GM18517 (cell line): ENCODE measurements around the gene UTS2R.
A peak's percentile ranks its signal among the peaks of the same experiment; 100 is the strongest.
"Not testable (repeated sequence)": the region's sequence is repeated elsewhere in the genome, so short reads cannot be mapped to it uniquely, and the experiment has no call there.

Experiments used
- ATAC-seq: cut with Tn5 transposase; IDR thresholded peaks from one replicate; pipeline ENCODE4 v1.9.1; 2021; ENCODE audit warnings: mild to moderate bottlenecking, moderate library complexity; ENCODE audit not compliant: unreplicated experiment

UTS2R gene

DNA sequence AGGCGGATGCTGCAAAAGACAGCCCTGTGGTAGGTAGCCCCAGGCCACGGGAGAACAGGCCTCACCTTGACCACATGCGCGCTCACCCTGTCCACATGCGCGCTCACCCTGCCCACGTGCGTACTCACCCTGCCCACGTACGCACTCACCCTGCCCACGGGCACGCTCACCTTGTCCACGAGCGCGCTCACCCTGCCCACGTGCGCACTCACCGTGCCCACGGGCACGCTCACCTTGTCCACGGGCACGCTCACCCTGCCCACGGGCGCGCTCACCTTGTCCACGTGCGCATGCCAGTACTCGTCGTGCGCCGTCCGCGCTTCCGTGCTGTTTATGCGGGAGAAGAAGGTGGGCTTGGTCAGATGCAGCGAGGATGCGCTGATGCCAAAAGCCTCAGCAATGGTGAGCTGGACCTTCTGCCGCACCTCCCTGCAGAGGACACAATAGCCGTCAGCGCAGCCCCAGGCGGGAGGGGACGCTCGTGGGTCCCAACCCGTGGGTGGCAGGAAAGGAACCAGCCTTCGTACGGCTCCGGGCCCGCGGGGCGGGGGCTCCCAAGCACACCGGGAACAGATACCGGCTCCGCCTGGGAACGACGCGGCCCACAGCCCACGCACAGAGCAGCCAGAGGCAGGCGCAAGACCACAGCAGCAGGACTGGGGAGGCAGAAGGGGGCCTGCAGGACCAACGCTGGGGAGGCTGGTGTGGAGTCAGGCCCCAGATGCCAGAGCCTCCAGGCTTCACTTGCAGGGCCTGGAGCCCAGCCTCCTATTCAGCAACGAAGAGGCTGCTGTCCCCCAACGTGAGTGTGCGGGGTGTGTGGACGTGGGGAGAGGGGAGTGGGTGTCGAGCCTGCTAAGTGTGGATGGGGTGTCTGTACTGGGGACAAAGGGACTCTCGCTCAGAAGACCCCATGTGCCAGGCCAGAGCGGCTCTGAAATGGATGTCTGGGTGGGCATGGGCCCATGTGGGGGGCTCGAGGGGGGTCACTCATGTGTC, 32.4 kb downstream of the UTS2R start:
- ATAC-seq, result no peak

- ATAC-seq, result no peak
Measured at GRCh38 chr17:82405051-82405450, 33.5 kb downstream of the UTS2R start.

DNA sequence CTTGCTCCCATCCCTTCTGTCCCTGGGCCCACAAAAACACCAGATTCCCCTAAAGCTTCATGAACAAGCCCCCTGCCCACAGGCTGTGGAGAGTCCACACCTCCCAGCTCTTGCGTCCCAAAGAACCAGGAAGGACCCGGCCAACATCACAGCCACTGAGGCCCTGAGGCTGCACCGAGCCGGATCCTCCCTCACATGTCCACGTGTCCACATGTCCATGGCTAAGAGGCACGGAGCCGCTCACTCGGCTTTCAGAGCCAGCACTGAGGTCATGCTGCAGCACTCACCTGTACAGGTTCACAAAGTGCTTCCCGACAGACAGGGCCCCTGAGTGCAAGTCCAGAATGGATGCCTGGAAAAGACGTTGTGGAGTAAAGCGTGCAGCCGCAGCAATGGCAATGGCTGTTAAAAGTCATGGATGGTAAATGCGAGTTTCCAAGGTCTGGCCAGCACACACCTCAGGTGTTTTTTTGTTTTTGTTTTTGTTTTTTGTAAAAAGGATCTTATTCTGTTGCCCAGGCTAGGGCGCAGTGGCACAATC, 34.6 kb downstream of the UTS2R start:
- ATAC-seq, result no peak

GRCh38 chr17:82407255-82407654, 35.7 kb downstream of the UTS2R start:
- no peak for ATAC-seq

GRCh38 chr17:82408288-82408937, 36.8 kb downstream of the UTS2R start:
- ATAC-seq, result no peak

DNA sequence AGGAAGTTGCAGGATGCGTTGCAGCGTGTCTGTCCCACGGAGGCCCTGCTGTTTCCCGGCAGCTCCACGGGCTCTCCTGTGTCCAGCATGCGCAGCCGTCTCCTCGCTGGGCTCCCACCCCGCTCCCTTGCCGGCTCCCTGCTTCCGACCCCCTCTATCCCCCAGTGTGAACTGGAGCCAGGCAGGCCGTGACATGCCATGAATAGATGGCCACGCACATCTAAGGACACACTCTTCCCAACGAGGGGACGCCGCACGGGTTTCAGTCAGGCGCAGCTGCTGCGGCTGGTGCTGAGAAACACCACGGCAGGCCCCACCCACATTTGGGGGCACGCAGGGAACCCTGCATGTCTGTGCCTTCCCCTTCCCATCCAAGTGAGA, 37.4 kb downstream of the UTS2R start:
- no peak for ATAC-seq

GRCh38 chr17:82410014-82410716, 38.6 kb downstream of the UTS2R start:
- ATAC-seq, result no peak

DNA sequence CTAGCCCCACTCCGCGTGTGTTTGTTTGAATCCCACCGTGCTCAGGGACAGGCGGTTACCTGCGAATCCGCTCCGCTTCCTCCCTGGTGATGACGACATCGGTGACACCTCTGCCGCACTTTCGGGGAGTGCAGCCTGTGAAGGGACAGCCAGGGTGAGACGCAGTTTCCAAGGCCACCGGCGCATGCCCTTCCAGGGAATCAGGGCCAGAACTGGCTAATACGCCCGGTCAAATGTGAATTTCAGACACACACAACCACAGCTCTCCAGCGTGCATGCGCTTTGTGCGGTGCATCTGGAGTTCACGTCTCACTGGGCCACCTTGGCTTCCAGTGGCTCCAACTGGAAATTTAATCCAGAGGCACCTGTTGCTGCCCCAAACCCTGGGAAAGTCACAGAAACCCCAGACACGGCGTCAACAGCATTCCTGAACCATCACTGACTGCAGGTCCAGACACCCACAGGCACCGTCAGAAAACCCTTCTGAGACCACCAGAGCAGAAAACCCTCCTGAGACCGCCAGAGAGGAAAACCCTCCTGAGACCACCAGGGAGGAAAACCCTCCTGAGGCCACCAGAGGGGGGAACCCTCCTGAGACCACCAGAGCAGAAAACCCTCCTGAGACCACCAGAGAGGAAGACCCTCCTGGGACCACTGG, 40.0 kb downstream of the UTS2R start:
- ATAC-seq, result no peak

DNA sequence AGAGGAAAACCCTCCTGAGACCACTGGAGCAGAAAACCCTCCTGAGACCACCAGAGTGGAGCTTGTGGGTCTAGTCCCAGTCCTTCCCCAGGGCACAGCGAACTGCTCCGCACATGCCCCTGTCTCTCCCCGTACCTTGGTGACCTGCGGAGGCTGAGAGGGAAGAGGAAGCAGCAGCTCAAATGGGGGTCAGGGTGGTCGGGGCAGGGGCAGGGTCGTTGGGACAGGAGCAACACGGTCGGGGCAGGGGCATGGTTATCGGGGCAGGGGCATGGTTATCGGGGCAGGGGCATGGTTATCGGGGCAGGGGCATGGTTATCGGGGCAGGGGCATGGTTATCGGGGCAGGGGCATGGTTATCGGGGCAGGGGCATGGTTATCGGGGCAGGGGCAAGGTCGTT, 40.5 kb downstream of the UTS2R start:
- not testable (repeated sequence) for ATAC-seq

- no peak for ATAC-seq
Measured at GRCh38 chr17:82412535-82413520, 41.3 kb downstream of the UTS2R start.

DNA sequence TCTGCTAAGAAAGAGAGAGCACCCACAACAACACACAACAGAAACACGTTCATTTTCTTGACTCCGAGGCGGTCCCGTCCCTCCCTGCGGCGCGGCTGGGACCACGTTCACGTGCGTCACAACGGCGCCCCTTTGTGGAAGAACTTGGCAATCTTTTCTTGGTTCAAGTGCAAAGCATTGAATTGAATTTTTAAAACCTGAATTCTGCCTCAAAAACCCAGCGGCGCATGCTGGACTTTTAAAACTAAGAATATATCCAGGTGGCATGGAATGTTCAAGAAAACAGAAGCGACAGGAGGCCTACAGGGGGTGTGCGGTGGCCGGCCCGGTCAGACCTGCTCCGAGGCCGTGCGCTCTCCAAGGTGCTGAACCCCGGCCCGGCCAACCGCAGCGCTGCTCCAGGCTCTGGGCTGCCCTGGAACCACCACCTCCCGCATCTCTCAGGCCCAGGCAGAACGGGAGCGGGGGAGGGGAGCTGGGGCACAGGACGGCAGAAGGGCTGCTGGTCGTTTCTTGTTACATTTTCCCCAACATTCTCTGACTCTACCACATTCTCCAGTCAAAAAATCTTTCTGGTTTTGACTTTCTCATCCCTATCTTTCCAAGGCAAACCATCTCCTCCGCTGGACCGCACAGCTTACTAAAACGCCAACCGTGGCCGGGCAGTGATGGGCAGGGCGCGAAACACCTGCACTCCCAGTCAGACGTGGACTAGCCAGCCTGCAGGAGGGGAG, 43.1 kb downstream of the UTS2R start:
- ATAC-seq, result no peak

DNA sequence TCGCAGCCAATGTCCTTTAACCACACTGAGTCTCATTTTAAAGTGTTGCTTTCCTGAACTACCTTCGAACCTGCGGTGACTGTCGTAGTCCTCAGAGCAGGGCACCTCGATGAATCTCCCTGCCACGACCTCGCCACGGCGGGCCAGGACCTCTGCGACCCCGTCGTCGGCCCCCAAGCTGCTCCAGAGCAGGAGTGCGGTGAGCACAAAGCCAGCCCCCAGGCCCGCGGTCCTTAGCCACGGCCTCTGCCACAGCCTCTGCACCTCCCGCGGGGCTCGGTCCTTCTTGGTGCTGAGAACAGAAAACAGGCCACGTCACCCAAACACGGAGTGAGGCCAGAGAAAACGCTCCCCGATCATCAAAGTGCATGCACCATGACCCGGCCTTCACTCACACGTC, 43.8 kb downstream of the UTS2R start:
- no peak for ATAC-seq

GRCh38 chr17:82415786-82416185, 44.2 kb downstream of the UTS2R start:
- ATAC-seq, result no peak

- no peak for ATAC-seq
Measured at GRCh38 chr17:82416264-82416663, 44.7 kb downstream of the UTS2R start.

- no peak for ATAC-seq
Measured at GRCh38 chr17:82416771-82417170, 45.2 kb downstream of the UTS2R start.

DNA sequence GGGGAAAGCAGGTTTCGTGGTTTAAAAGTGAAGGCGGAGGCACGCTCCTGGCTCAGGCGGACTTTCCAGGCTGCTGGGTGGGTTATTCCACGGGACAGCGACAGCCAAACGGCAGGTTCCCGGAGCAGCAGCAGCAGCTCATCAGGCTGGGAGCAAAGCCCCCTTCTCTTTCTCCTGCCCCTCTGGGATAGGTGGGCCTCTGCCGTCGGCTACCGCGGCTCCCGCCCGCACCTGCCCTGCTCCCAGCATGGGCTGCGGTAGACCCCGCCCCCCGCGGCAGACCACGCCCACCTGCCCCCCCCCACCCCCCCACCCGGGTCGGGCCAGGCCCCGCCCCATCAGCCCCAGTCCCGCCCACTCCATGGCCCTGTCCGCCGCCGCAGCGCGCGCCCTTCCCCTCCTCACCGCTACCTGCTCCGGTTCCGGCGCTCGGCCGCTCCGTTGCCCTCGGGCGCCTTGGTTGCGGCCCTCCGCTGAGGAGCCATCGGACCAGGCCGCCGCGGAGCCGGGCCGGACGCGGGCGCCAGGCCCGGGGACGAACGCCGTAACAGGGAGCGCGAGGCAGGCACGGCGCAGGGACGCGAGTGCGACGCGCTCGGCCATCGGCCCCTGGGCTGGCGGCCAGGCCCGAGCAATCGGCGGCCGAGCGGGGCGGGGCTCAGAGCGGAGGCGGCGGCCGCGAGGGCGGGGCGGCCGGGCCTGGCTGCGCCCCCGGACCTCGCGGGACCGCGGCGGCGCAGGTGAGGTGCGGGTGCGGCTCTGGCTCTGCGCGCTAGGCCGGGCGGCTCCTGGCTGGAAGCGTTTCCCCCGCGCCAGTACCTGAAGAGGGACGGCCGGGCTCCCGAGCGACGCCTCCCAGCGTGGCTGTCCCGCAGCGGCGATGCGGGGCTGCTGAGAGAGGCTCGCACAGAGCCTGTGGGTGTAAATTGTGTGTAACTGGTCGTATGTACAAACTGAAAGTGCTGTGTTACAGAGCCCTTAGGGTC, 46.7 kb downstream of the UTS2R start, which contains the start of the genes HEXD and OGFOD3:
HEXD (plus strand) TSS at position 347 of the 986 bp plus-strand sequence. CDS start 1,453 bp downstream, outside the sequence.
OGFOD3 (minus strand) TSS at position 586 of the 986 bp plus-strand sequence; CDS start at position 485, 101 bp downstream.
- peak; percentile 73 for ATAC-seq

DNA sequence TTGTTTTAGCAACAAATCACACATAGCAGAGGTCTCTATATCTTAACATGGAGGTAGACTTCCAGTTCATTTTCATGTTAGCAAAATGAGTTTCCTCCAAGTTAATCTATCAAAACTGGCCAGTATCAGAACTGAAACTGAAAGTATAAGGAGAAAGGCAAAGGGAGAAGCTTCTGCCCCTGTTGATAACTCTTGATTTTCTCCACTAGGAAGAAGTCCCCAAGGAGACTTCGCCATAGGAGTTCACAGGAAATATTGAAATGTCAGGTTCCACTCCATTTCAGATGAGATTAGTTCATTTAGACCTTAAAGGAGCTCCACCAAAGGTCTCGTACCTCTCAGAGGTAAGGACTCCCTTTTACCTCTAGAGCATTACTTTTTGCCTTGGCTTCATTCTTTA, 48.0 kb downstream of the UTS2R start:
- ATAC-seq, result no peak
